ENCODE measurements around the gene C3orf22.

C3orf22 gene

GRCh38 chr3:126501054-126501453 lies 57.7 kb downstream of the C3orf22 start:
- H3K9me3 ChIP-seq (ENCODE audit: control insufficient read depth in 2 of 2, low read length in 2 of 2): no peaks in the 10 kb centered on the region
- no peak overlapping the region for H3K9ac ChIP-seq (ENCODE audit: low read depth in 1 of 2, low read length in 2 of 2)
- no peaks in the 10 kb centered on the region for H3K4me1 ChIP-seq (ENCODE audit: control insufficient read depth in 2 of 2, insufficient read depth in 2 of 2, low read length in 2 of 2)
- H3K27ac ChIP-seq (ENCODE audit: low read depth in 2 of 2, low read length in 2 of 2): no peak overlapping the region
- H3K4me3 ChIP-seq (ENCODE audit: low read length in 2 of 2): no peak overlapping the region
- H3K27me3 ChIP-seq (ENCODE audit: control insufficient read depth in 2 of 2, insufficient read depth in 2 of 2, low read length in 2 of 2): no peaks in the 10 kb centered on the region
- H3K36me3 ChIP-seq (ENCODE audit: control insufficient read depth in 2 of 2, insufficient read depth in 2 of 2, low read length in 2 of 2): no peaks in the 10 kb centered on the region

- Histone ChIP-seq H3K36me3 (ENCODE audit: control insufficient read depth in 2 of 2, insufficient read depth in 2 of 2, low read length in 2 of 2) (no peaks in the 10 kb centered on the region), H3K27ac (ENCODE audit: low read depth in 2 of 2, low read length in 2 of 2) (no peak overlapping the region), H3K9me3 (ENCODE audit: control insufficient read depth in 2 of 2, low read length in 2 of 2) (no peaks in the 10 kb centered on the region), H3K27me3 (ENCODE audit: control insufficient read depth in 2 of 2, insufficient read depth in 2 of 2, low read length in 2 of 2) (no peaks in the 10 kb centered on the region), H3K4me1 (ENCODE audit: control insufficient read depth in 2 of 2, insufficient read depth in 2 of 2, low read length in 2 of 2) (no peaks in the 10 kb centered on the region), H3K9ac (ENCODE audit: low read depth in 1 of 2, low read length in 2 of 2) (no peak overlapping the region), H3K4me3 (ENCODE audit: low read length in 2 of 2) (no peak overlapping the region)
Measured at GRCh38 chr3:126500016-126500415, 58.7 kb downstream of the C3orf22 start.

Measured in mucosa of rectum (tissue), 2 donors.